Measurements from ENCODE around the gene MKKS.

- TF ChIP-seq CTCF (IDR thresholded peaks at IDR 0.05; ENCODE audit: borderline replicate concordance, extremely low read depth, low read length, poor library complexity, severe bottlenecking) (peak; percentile 14), EZH2 (IDR thresholded peaks at IDR 0.05; ENCODE audit: borderline replicate concordance, low read depth, low read length, severe bottlenecking) (no peak)
Observed at GRCh38 chr20:10357974-10358373, 76.0 kb downstream of the MKKS start.
